ENCODE data around the gene SPATA3. TPM values are rescaled to one million over a fixed set of nuclear protein-coding genes. Genes with fewer than 3 reads are reported as not detected.
A peak's percentile ranks its signal among the peaks of the same experiment; 100 is the strongest.

SPATA3 gene
- total RNA-seq, 1 donor from 2014 or later: not detected

DNA sequence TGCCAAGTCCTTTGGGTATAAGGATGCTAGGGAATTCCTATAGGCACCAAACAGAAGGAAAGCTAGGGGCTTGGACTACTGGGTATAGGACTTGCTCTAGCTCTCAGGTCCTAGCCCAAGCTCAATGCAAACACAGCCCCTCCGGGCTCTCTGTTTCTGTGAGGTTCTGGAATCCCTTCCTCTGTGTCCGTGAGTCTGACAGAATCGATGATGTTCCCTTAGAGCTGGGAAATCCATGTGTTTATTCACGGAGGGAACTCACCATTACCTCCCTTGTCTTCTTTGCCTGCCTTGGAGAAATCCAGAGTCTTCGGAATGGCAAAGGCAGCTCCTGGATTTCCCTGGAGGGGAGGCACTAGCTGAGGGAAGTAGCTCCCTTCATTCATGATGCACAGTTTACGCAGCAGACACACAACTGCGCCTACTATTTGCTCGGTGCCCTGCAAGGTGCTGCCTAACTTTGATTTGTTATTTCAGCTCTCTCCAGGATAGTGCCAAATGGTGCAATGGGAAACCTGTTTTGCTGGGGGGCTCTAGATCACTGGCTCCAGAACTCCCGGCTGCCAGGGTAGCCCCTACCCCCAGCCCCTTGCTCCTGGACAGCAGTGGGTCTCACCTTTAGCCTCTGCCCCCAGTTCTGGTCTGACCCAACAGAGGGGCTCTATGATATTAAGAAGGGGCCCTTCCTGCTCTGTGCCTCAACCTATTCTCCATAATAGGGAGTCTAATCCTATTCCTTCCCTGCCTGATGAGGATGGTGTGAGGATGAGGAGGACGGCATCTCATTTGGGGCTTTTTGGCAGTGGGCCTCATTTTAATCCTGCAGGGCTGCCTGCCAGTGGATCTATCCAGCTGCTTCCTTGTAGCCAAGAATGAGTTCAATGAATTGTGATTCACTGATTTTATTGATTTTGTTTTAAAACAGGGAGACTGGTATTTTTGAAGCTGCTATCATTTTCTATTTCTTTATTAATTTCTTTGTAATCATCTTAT is 52.3 kb downstream of the SPATA3 start:
- H3K27me3 Mint-ChIP-seq (ENCODE audit: low read depth, unreplicated experiment): peaks cover 26% of the 10 kb centered on the region
- DNase-seq (ENCODE audit: low read depth) (no peak), FAIRE-seq (no peak)
- H3K9me3 Mint-ChIP-seq (ENCODE audit: unreplicated experiment): no peaks in the 10 kb centered on the region
- H3K4me2 ChIP-seq (ENCODE audit: low read length): no peak overlapping the region
- H3K4me3 Mint-ChIP-seq (ENCODE audit: unreplicated experiment): no peak overlapping the region
- no peak overlapping the region for H3K27ac ChIP-seq (ENCODE audit: low read depth, low read length)
- TF ChIP-seq CTCF (IDR thresholded peaks at IDR 0.05; ENCODE audit: insufficient read depth, low read depth, low read length): no peak
- no peak for TF ChIP-seq EZH2 (IDR thresholded peaks at IDR 0.05; ENCODE audit: insufficient read depth, low read length)
- H3K4me3 ChIP-seq (ENCODE audit: insufficient read depth, low read depth, low read length): no peak overlapping the region
- peaks cover 25% of the 10 kb centered on the region for H3K27me3 ChIP-seq (ENCODE audit: insufficient read depth, low read length)
- no peak overlapping the region for H3K9ac ChIP-seq (ENCODE audit: low read length)
- H3K79me2 ChIP-seq (ENCODE audit: insufficient read depth, low read length): no peaks in the 10 kb centered on the region
- H3K9me3 ChIP-seq (ENCODE audit: insufficient read depth, low read depth, low read length): no peaks in the 10 kb centered on the region
- H3K27ac Mint-ChIP-seq (ENCODE audit: unreplicated experiment): no peak overlapping the region
- H3K36me3 ChIP-seq (ENCODE audit: insufficient read depth, low read length): no peaks in the 10 kb centered on the region
- H2AFZ ChIP-seq (ENCODE audit: low read depth, low read length): no peak overlapping the region
- H4K20me1 ChIP-seq (ENCODE audit: insufficient read depth, low read length): no peaks in the 10 kb centered on the region
- H3K4me1 Mint-ChIP-seq (ENCODE audit: low read depth, unreplicated experiment): no peaks in the 10 kb centered on the region
- no peaks in the 10 kb centered on the region for H3K36me3 Mint-ChIP-seq (ENCODE audit: low read depth, unreplicated experiment)
- peaks cover 3% of the 10 kb centered on the region for H3K4me1 ChIP-seq (ENCODE audit: insufficient read depth, low read length)

- Mint-ChIP-seq H3K36me3 (ENCODE audit: low read depth, unreplicated experiment) (peaks cover 1% of the 10 kb centered on the region), H3K27ac (ENCODE audit: unreplicated experiment) (peak overlapping the region; percentile 53), H3K4me3 (ENCODE audit: unreplicated experiment) (no peak overlapping the region), H3K4me1 (ENCODE audit: low read depth, unreplicated experiment) (no peaks in the 10 kb centered on the region), H3K27me3 (ENCODE audit: low read depth, unreplicated experiment) (peaks cover 32% of the 10 kb centered on the region), H3K9me3 (ENCODE audit: unreplicated experiment) (no peaks in the 10 kb centered on the region)
- FAIRE-seq (no peak), DNase-seq (ENCODE audit: low read depth) (no peak)
- Histone ChIP-seq H3K4me1 (ENCODE audit: insufficient read depth, low read length) (peaks cover 3% of the 10 kb centered on the region), H3K4me3 (ENCODE audit: insufficient read depth, low read depth, low read length) (no peak overlapping the region), H4K20me1 (ENCODE audit: insufficient read depth, low read length) (no peaks in the 10 kb centered on the region), H2AFZ (ENCODE audit: low read depth, low read length) (no peak overlapping the region), H3K36me3 (ENCODE audit: insufficient read depth, low read length) (no peaks in the 10 kb centered on the region), H3K79me2 (ENCODE audit: insufficient read depth, low read length) (no peaks in the 10 kb centered on the region), H3K27ac (ENCODE audit: low read depth, low read length) (no peak overlapping the region), H3K27me3 (ENCODE audit: insufficient read depth, low read length) (peaks cover 25% of the 10 kb centered on the region), H3K9ac (ENCODE audit: low read length) (no peak overlapping the region), H3K4me2 (ENCODE audit: low read length) (no peak overlapping the region), H3K9me3 (ENCODE audit: insufficient read depth, low read depth, low read length) (no peaks in the 10 kb centered on the region)
- no peak for TF ChIP-seq EZH2 (IDR thresholded peaks at IDR 0.05; ENCODE audit: insufficient read depth, low read length)
- TF ChIP-seq CTCF (IDR thresholded peaks at IDR 0.05; ENCODE audit: insufficient read depth, low read depth, low read length): no peak
Measured at GRCh38 chr2:231049286-231050017, 53.5 kb downstream of the SPATA3 start.

All from astrocyte (in vitro differentiated cells and primary cell).